HEK293 (cell line): ENCODE results near the gene PYGO1.

Source experiments
- CTCF ChIA-PET: fragments of 350-600 bp; formaldehyde crosslinking; extraction: SDS; loops from one replicate; lab custom pipeline; 2021; ENCODE audit warnings: antibody characterized with exemption; lab: Yijun Ruan, JAX
- POLR2A ChIA-PET: fragments of 300-600 bp; formaldehyde crosslinking; extraction: SDS; loops from one replicate; lab custom pipeline; 2020; ENCODE audit warnings: antibody characterized with exemption, inconsistent platforms; lab: Yijun Ruan, JAX
- H3K27ac ChIP-seq: fragments of 200-500 bp; sonication (Bioruptor generic); 2 replicates; pipeline ENCODE4 v1.5.1; 2014; ENCODE audit warnings: low read depth, low read length, control low read depth, inconsistent platforms; ENCODE audit errors: extremely low read depth
- H3K36me3 ChIP-seq, 2 experiments: fragments of 200-500 bp in 1 of 2; sonication (Bioruptor generic) in 1 of 2; 1 replicate in 1 of 2; 2 replicates in 1 of 2; pipeline ENCODE4 v1.5.1; 2014 to 2017; ENCODE audit warnings: inconsistent platforms in 2 of 2, low read length in 2 of 2; ENCODE audit not compliant: control insufficient read depth in 2 of 2, insufficient read depth in 1 of 2
- H3K4me1 ChIP-seq: fragments of 200-500 bp; sonication (Bioruptor generic); 2 replicates; pipeline ENCODE4 v1.5.1; 2014; ENCODE audit warnings: mild to moderate bottlenecking, low read length, inconsistent platforms; ENCODE audit not compliant: control insufficient read depth, insufficient read depth
- H3K4me3 ChIP-seq: 2 replicates; pipeline ENCODE4 v1.5.1; 2011; ENCODE audit warnings: low read depth, mild to moderate bottlenecking, control low read depth, low read length, moderate library complexity
- H3K9me3 ChIP-seq: fragments of 200-500 bp; sonication (Bioruptor generic); 2 replicates; pipeline ENCODE4 v1.5.1; 2014; ENCODE audit warnings: low read depth, low read length, inconsistent platforms; ENCODE audit not compliant: control insufficient read depth, insufficient read depth
- BCL11B ChIP-seq: fragments of 450-650 bp; formaldehyde crosslinking; IDR thresholded peaks from 2 replicates; pipeline ENCODE4 v1.5.1; 2016; ENCODE audit warnings: low read depth, missing biosample characterization, missing genetic modification characterization
- GLI2 ChIP-seq: fragments of 450-650 bp; formaldehyde crosslinking; IDR thresholded peaks from 2 replicates; pipeline ENCODE4; 2017; ENCODE audit warnings: missing biosample characterization, missing genetic modification characterization, low read depth, borderline replicate concordance
- SP3 ChIP-seq: fragments of 450-650 bp; formaldehyde crosslinking; IDR thresholded peaks from 2 replicates; pipeline ENCODE4 v1.5.1; 2016; ENCODE audit warnings: missing biosample characterization, missing genetic modification characterization
- SP7 ChIP-seq: fragments of 450-650 bp; formaldehyde crosslinking; IDR thresholded peaks from 2 replicates; pipeline ENCODE4 v1.5.1; 2016; ENCODE audit warnings: missing biosample characterization, missing genetic modification characterization
- WT1 ChIP-seq: fragments of 450-650 bp; formaldehyde crosslinking; IDR thresholded peaks from 2 replicates; pipeline ENCODE4 v1.5.1; 2016; ENCODE audit warnings: missing biosample characterization, missing genetic modification characterization
- YY2 ChIP-seq: fragments of 450-650 bp; formaldehyde crosslinking; IDR thresholded peaks from 2 replicates; pipeline ENCODE4 v1.5.1; 2016; ENCODE audit warnings: missing biosample characterization, missing genetic modification characterization
- ZBTB1 ChIP-seq: fragments of 450-650 bp; formaldehyde crosslinking; IDR thresholded peaks from 2 replicates; pipeline ENCODE4 v1.5.1; 2016; ENCODE audit warnings: missing biosample characterization, missing genetic modification characterization
- ZFP3 ChIP-seq: fragments of 450-650 bp; formaldehyde crosslinking; IDR thresholded peaks from 2 replicates; pipeline ENCODE4 v1.5.1; 2016; ENCODE audit warnings: low read depth, missing biosample characterization, missing genetic modification characterization
- ZNF10 ChIP-seq: fragments of 450-650 bp; formaldehyde crosslinking; IDR thresholded peaks from 2 replicates; pipeline ENCODE4 v1.5.1; 2017; ENCODE audit warnings: missing biosample characterization, missing genetic modification characterization
- ZNF16 ChIP-seq: fragments of 450-650 bp; formaldehyde crosslinking; IDR thresholded peaks from 2 replicates; pipeline ENCODE4 v1.5.1; 2016; ENCODE audit warnings: low read depth, missing biosample characterization, missing genetic modification characterization
- ZNF2 ChIP-seq: fragments of 450-650 bp; formaldehyde crosslinking; IDR thresholded peaks from 2 replicates; pipeline ENCODE4 v1.5.1; 2016; ENCODE audit warnings: missing biosample characterization, missing genetic modification characterization
- ZNF223 ChIP-seq: fragments of 450-650 bp; formaldehyde crosslinking; IDR thresholded peaks from 2 replicates; pipeline ENCODE4 v1.5.1; 2016; ENCODE audit warnings: missing biosample characterization, missing genetic modification characterization
- ZNF266 ChIP-seq: fragments of 450-650 bp; formaldehyde crosslinking; IDR thresholded peaks from 2 replicates; pipeline ENCODE4 v1.5.1; 2016; ENCODE audit warnings: missing biosample characterization, missing genetic modification characterization, low read depth
- ZNF302 ChIP-seq: fragments of 450-650 bp; formaldehyde crosslinking; IDR thresholded peaks from 2 replicates; pipeline ENCODE4 v1.5.1; 2016; ENCODE audit warnings: missing biosample characterization, missing genetic modification characterization, low read depth
- ZNF341 ChIP-seq: fragments of 450-650 bp; formaldehyde crosslinking; IDR thresholded peaks from 2 replicates; pipeline ENCODE4; 2016; ENCODE audit warnings: low read depth, missing biosample characterization, missing genetic modification characterization
- ZNF549 ChIP-seq: fragments of 450-650 bp; IDR thresholded peaks from 2 replicates; pipeline ENCODE4 v1.5.1; 2018; ENCODE audit warnings: missing biosample characterization, missing genetic modification characterization, mild to moderate bottlenecking, inconsistent platforms, moderate library complexity
- ZNF561 ChIP-seq: fragments of 450-650 bp; IDR thresholded peaks from 2 replicates; pipeline ENCODE4 v1.5.1; 2018; ENCODE audit warnings: missing biosample characterization, missing genetic modification characterization, borderline replicate concordance
- ZNF621 ChIP-seq: fragments of 450-650 bp; formaldehyde crosslinking; IDR thresholded peaks from 2 replicates; pipeline ENCODE4 v1.5.1; 2017; ENCODE audit warnings: missing biosample characterization, missing genetic modification characterization
- ZNF747 ChIP-seq: fragments of 450-650 bp; formaldehyde crosslinking; IDR thresholded peaks from 2 replicates; pipeline ENCODE4 v1.5.1; 2016; ENCODE audit warnings: missing biosample characterization, missing genetic modification characterization
- TF ChIP-seq, protein P1 (sequence below): fragments of 450-650 bp; formaldehyde crosslinking; IDR thresholded peaks from 2 replicates; pipeline ENCODE4 v1.5.1; 2016; ENCODE audit warnings: missing biosample characterization, missing genetic modification characterization
- TF ChIP-seq, protein P2 (sequence below): fragments of 450-650 bp; formaldehyde crosslinking; IDR thresholded peaks from 2 replicates; pipeline ENCODE4 v1.5.1; 2016; ENCODE audit warnings: missing biosample characterization, missing genetic modification characterization

The PYGO1 gene

GRCh38 chr15:55606214-55606613, 18.1 kb upstream of the PYGO1 start:
- Histone ChIP-seq H3K9me3 (no peaks in the 10 kb centered on the region), H3K27ac (no peak overlapping the region), H3K4me1 (no peaks in the 10 kb centered on the region), H3K4me3 (no peak overlapping the region), H3K36me3 (no peaks in the 10 kb centered on the region)
- ChIA-PET CTCF (no interaction called here), POLR2A (interaction anchor here (1.1 kb wide), 1 partner anchor 18 kb away, joined by 3 read pairs; no protein-coding TSS in a partner anchor)
- no peak for TF ChIP-seq SP7 (tag by site-specific recombination)
- TF ChIP-seq SP3 (tag by site-specific recombination), result no peak
- no peak for TF ChIP-seq ZNF621 (tag by site-specific recombination)
- TF ChIP-seq ZNF10 (tag by site-specific recombination), result no peak
- TF ChIP-seq ZNF2 (tag by site-specific recombination), result no peak
- TF ChIP-seq ZNF266 (tag by site-specific recombination), result no peak
- no peak for TF ChIP-seq GLI2 (tag by site-specific recombination)
- TF ChIP-seq ZFP3 (tag by site-specific recombination), result no peak
- TF ChIP-seq, protein P1, sequence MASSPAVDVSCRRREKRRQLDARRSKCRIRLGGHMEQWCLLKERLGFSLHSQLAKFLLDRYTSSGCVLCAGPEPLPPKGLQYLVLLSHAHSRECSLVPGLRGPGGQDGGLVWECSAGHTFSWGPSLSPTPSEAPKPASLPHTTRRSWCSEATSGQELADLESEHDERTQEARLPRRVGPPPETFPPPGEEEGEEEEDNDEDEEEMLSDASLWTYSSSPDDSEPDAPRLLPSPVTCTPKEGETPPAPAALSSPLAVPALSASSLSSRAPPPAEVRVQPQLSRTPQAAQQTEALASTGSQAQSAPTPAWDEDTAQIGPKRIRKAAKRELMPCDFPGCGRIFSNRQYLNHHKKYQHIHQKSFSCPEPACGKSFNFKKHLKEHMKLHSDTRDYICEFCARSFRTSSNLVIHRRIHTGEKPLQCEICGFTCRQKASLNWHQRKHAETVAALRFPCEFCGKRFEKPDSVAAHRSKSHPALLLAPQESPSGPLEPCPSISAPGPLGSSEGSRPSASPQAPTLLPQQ (tag by site-specific recombination), result no peak
- TF ChIP-seq ZNF549, result no peak
- TF ChIP-seq WT1 (tag by site-specific recombination), result no peak
- TF ChIP-seq YY2, result no peak
- no peak for TF ChIP-seq ZNF561 (tag by site-specific recombination)
- TF ChIP-seq ZNF16, result no peak

DNA sequence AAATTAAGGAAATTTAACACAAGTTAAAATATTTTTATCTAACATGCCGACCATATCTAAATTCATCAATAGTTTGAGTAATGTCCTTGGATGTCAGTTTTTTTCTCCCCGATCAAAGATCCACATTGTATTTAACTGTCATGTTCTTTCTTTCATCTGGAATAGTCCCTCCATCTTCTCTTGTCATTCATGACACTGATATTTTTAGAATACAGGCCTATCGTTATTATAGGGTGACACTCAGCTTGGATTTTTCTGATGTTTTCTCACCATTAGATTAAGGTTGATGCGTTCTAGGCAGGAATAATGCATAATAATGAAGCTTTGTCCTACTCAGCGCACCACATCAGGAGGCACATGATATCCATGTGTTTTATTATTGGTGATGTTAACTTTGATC, 13.2 kb upstream of the PYGO1 start:
- Histone ChIP-seq H3K4me1 (no peaks in the 10 kb centered on the region), H3K36me3 (no peaks in the 10 kb centered on the region), H3K9me3 (no peaks in the 10 kb centered on the region), H3K27ac (no peak overlapping the region), H3K4me3 (no peak overlapping the region)
- POLR2A ChIA-PET, result interaction anchor here (1.1 kb wide), 1 partner anchor 13 kb away, joined by 3 read pairs; the partner anchor contains the start of gene PYGO1
- TF ChIP-seq ZNF747 (tag by site-specific recombination), result no peak
- TF ChIP-seq YY2, result no peak
- no peak for TF ChIP-seq ZNF2 (tag by site-specific recombination)
- no peak for TF ChIP-seq BCL11B (tag by site-specific recombination)
- TF ChIP-seq ZBTB1 (tag by site-specific recombination), result no peak
- no peak for TF ChIP-seq ZNF302 (tag by site-specific recombination)
- no peak for TF ChIP-seq ZNF223
- no peak for TF ChIP-seq ZNF341
- TF ChIP-seq, protein P2, sequence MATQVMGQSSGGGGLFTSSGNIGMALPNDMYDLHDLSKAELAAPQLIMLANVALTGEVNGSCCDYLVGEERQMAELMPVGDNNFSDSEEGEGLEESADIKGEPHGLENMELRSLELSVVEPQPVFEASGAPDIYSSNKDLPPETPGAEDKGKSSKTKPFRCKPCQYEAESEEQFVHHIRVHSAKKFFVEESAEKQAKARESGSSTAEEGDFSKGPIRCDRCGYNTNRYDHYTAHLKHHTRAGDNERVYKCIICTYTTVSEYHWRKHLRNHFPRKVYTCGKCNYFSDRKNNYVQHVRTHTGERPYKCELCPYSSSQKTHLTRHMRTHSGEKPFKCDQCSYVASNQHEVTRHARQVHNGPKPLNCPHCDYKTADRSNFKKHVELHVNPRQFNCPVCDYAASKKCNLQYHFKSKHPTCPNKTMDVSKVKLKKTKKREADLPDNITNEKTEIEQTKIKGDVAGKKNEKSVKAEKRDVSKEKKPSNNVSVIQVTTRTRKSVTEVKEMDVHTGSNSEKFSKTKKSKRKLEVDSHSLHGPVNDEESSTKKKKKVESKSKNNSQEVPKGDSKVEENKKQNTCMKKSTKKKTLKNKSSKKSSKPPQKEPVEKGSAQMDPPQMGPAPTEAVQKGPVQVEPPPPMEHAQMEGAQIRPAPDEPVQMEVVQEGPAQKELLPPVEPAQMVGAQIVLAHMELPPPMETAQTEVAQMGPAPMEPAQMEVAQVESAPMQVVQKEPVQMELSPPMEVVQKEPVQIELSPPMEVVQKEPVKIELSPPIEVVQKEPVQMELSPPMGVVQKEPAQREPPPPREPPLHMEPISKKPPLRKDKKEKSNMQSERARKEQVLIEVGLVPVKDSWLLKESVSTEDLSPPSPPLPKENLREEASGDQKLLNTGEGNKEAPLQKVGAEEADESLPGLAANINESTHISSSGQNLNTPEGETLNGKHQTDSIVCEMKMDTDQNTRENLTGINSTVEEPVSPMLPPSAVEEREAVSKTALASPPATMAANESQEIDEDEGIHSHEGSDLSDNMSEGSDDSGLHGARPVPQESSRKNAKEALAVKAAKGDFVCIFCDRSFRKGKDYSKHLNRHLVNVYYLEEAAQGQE (tag by site-specific recombination), result no peak
- CTCF ChIA-PET, result no interaction called here
